K562 (cell line): ENCODE measurements around the gene ELOVL5. TPM values are rescaled to one million over a fixed set of nuclear protein-coding genes. Genes with fewer than 3 reads are reported as not detected.
"Not testable (repeated sequence)": the region's sequence is repeated elsewhere in the genome, so short reads cannot be mapped to it uniquely, and the experiment has no call there.

Source experiments
- ATAC-seq: fragments of 200-7000 bp; cut with Tn5 transposase; 3 replicates; pipeline ENCODE4 v1.9.1; 2020; ENCODE audit warnings: moderate library complexity
- BruUV-seq: library from RNA; stranded (reverse); fragments of 400-500 nt; replicated peaks from 2 replicates; lab custom pipeline; 2021; lab: Mats Ljungman, UMichigan
- CTCF ChIA-PET: fragments of 300-600 bp; formaldehyde crosslinking; extraction: SDS; loops from one replicate; lab custom pipeline; 2021; ENCODE audit warnings: low intra/inter-chr PET ratio; lab: Yijun Ruan, JAX
- POLR2A ChIA-PET: fragments of 300-600, 350-650 bp; sonication (Branson Sonifier 250); formaldehyde crosslinking; extraction: SDS; loops from one replicate; lab custom pipeline; 2021; ENCODE audit warnings: antibody characterized with exemption, inconsistent platforms; lab: Yijun Ruan, JAX
- DNase-seq, 4 experiments: peaks; one replicate each; pipeline versions ENCODE4 v3.0.0 to v3.0.0-alpha.2; 2011 to 2018; ENCODE audit warnings: low spot score in 3 of 4, mixed read lengths in 3 of 4; ENCODE audit errors: extremely low read depth in 1 of 4
- FAIRE-seq: peaks from 2 replicates; lab custom pipeline; 2011; peaks lifted over from hg19 to GRCh38; lab: Jason Lieb, UNC
- H2AFZ ChIP-seq: 2 replicates; pipeline ENCODE4 v1.6.0; 2011; ENCODE audit warnings: low read depth, low read length, control low read depth, inconsistent platforms
- H3K27ac ChIP-seq: fragments of 200-600 bp; 3 replicates; pipeline ENCODE4 v1.8.0; 2011; ENCODE audit warnings: low read depth, mild to moderate bottlenecking, control low read depth, inconsistent platforms, low read length, moderate library complexity, mixed read lengths; ENCODE audit errors: extremely low read depth
- H3K27me3 ChIP-seq, 2 experiments: fragments of 300-600 bp in 1 of 2; 2 replicates in 1 of 2; 3 replicates in 1 of 2; pipeline versions ENCODE4 v1.6.0 to v1.8.0; 2011; ENCODE audit warnings: inconsistent platforms in 2 of 2, low read length in 2 of 2, mild to moderate bottlenecking in 1 of 2, mixed read lengths in 1 of 2, moderate library complexity in 1 of 2; ENCODE audit not compliant: control insufficient read depth in 2 of 2, insufficient read depth in 2 of 2
- H3K36me3 ChIP-seq: fragments of 300-600 bp; 3 replicates; pipeline ENCODE4 v1.8.0; 2011; ENCODE audit warnings: mild to moderate bottlenecking, low read length, inconsistent platforms; ENCODE audit not compliant: control insufficient read depth, insufficient read depth
- H3K4me1 ChIP-seq, 2 experiments: fragments of 200-600 bp in 1 of 2; replicated peaks in 1 of 2; 2 replicates in 1 of 2; 3 replicates in 1 of 2; pipeline versions ENCODE4 v1.5.1 to v1.8.0; 2011; ENCODE audit warnings: inconsistent platforms in 2 of 2, low read length in 2 of 2, mild to moderate bottlenecking in 1 of 2, mixed read lengths in 1 of 2, moderate library complexity in 1 of 2; ENCODE audit not compliant: control insufficient read depth in 2 of 2, insufficient read depth in 2 of 2
- H3K4me2 ChIP-seq: 2 replicates; pipeline ENCODE4 v1.6.1; 2011; ENCODE audit warnings: low read length, control low read depth, inconsistent platforms, mixed read lengths; ENCODE audit not compliant: insufficient read depth
- H3K4me3 ChIP-seq: fragments of 200-600 bp; sonication (generic), shearing (Covaris generic); 2 replicates; pipeline ENCODE4 v1.5.1; 2016; ENCODE audit warnings: control low read depth, inconsistent platforms
- H3K79me2 ChIP-seq: fragments of 200-600 bp; 3 replicates; pipeline ENCODE4 v1.8.0; 2011; ENCODE audit warnings: low read length, inconsistent platforms; ENCODE audit not compliant: control insufficient read depth, insufficient read depth
- H3K9ac ChIP-seq, 2 experiments: 2 replicates each; pipeline versions ENCODE4 v1.6.0 to v1.6.1; 2011; ENCODE audit warnings: low read depth in 2 of 2, low read length in 2 of 2, control low read depth in 1 of 2, inconsistent platforms in 1 of 2, mild to moderate bottlenecking in 1 of 2, mixed read lengths in 1 of 2; ENCODE audit not compliant: insufficient read depth in 1 of 2
- H3K9me1 ChIP-seq: one replicate; pipeline ENCODE4 v1.6.0; 2011; ENCODE audit warnings: inconsistent platforms, mild to moderate bottlenecking, low read length, moderate library complexity; ENCODE audit not compliant: control insufficient read depth, insufficient read depth
- H3K9me3 ChIP-seq: replicated peaks from 2 replicates; pipeline ENCODE4 v1.5.1; 2011; ENCODE audit warnings: low read depth, low read length, inconsistent platforms; ENCODE audit not compliant: control insufficient read depth, insufficient read depth
- H4K20me1 ChIP-seq: replicated peaks from 2 replicates; pipeline ENCODE4 v1.6.1; 2011; ENCODE audit warnings: low read length, inconsistent platforms, mixed read lengths; ENCODE audit not compliant: control insufficient read depth, insufficient read depth
- CBX3 ChIP-seq, 2 experiments: IDR thresholded peaks; 1 replicate in 1 of 2; 2 replicates in 1 of 2; pipeline ENCODE4 v1.6.1; 2012; ENCODE audit warnings: inconsistent platforms in 2 of 2, low read length in 2 of 2, borderline replicate concordance in 1 of 2, control low read depth in 1 of 2
- EHMT2 ChIP-seq: fragments of 450-650 bp; IDR thresholded peaks from 2 replicates; pipeline ENCODE4 v1.6.1; 2018; ENCODE audit warnings: antibody characterized with exemption
- FOXP1 ChIP-seq: sonication (generic); formaldehyde crosslinking; IDR thresholded peaks from 2 replicates; pipeline ENCODE4 v1.8.0; 2022; ENCODE audit warnings: mild to moderate bottlenecking, missing genetic modification reagents
- PTBP1 ChIP-seq: fragments of 200-400 bp; formaldehyde crosslinking; IDR thresholded peaks from 2 replicates; pipeline ENCODE4 v1.6.1; 2017; ENCODE audit warnings: low read depth, low read length
- SIX5 ChIP-seq, 2 experiments: IDR thresholded peaks; 2 replicates each; pipeline ENCODE4 v1.6.1; 2011; ENCODE audit warnings: low read length in 2 of 2, borderline replicate concordance in 1 of 2, low read depth in 1 of 2, mild to moderate bottlenecking in 1 of 2, moderate library complexity in 1 of 2; ENCODE audit not compliant: insufficient read depth in 1 of 2
- SMARCA5 ChIP-seq: fragments of 450-650 bp; IDR thresholded peaks from 2 replicates; pipeline ENCODE4 v1.6.1; 2016
- TOE1 ChIP-seq, 2 experiments: fragments of 450-650 bp in 1 of 2; sonication (generic) in 1 of 2; formaldehyde crosslinking in 1 of 2; IDR thresholded peaks; 2 replicates each; pipeline versions ENCODE4 v1.7.1 to v1.8.0; 2016 to 2022; ENCODE audit warnings: borderline replicate concordance in 2 of 2, mild to moderate bottlenecking in 2 of 2, antibody characterized with exemption in 1 of 2, inconsistent platforms in 1 of 2, low read depth in 1 of 2, missing genetic modification reagents in 1 of 2, moderate library complexity in 1 of 2
- ZBTB43 ChIP-seq: sonication (generic); formaldehyde crosslinking; IDR thresholded peaks from 2 replicates; pipeline ENCODE4 v1.8.0; 2023; ENCODE audit warnings: mild to moderate bottlenecking, missing genetic modification reagents
- ZNF146 ChIP-seq: IDR thresholded peaks from one replicate; pipeline ENCODE4 v1.6.1; 2018; ENCODE audit warnings: missing compliant biosample characterization; ENCODE audit not compliant: unreplicated experiment
- WGBS: fragments of 100-300 bp; shearing (Covaris generic); methylation state at CpG from one replicate; pipeline ENCODE4 v1.1.6; 2016; ENCODE audit warnings: low coverage, mixed read lengths; ENCODE audit not compliant: insufficient coverage; ENCODE audit errors: missing lambda C conversion rate; 5-methylcytosine and 5-hydroxymethylcytosine counted together
- in situ Hi-C: fragments of 300-500 bp; cut with MboI; formaldehyde crosslinking; loops from 4 replicates; pipeline ENCODE4 v1.15.0; 2018; ENCODE audit warnings: inconsistent platforms, mixed read lengths
- intact Hi-C: fragments of 100-400 bp; cut with micrococcal nuclease; formaldehyde crosslinking; loops from 2 replicates; pipeline ENCODE4 v1.14.2; 2022
- polyA plus RNA-seq, 8 experiments: library from polyadenylated mRNA; depleted of rRNA in 4 of 8; stranded (reverse) in 5 of 8; unstranded in 3 of 8; fragments of >200 nt; fragmentation: Nextera tagmentation in 2 of 8; fragmentation: Illumina TruSeq in 1 of 8; extraction: Ambion mirVana in 2 of 8; extraction: Trizol in 1 of 8; gene quantifications; 2 replicates each; pipeline versions ENCODE4 v1.2.1 to v1.2.3, GENCODE V29; 2011 to 2014; ENCODE audit warnings: inconsistent platforms in 1 of 8, missing spikeins in 1 of 8
- total RNA-seq, 7 experiments: library from RNA; depleted of rRNA in 6 of 7; stranded (reverse); fragments of >200 nt in 6 of 7; fragmentation: Illumina TruSeq in 2 of 7; extraction: Trizol in 2 of 7; gene quantifications; 2 replicates each; pipeline versions ENCODE4 v1.2.1 to v1.2.3, GENCODE V29; 2011 to 2021; ENCODE audit warnings: low replicate concordance in 1 of 7
- TF ChIP-seq, protein P1 (sequence below): fragments of 450-650 bp; formaldehyde crosslinking; IDR thresholded peaks from 2 replicates; pipeline ENCODE4 v1.4.0; 2020; ENCODE audit warnings: mild to moderate bottlenecking, moderate library complexity
- TF ChIP-seq, protein P2 (sequence below): fragments of 450-650 bp; formaldehyde crosslinking; IDR thresholded peaks from 2 replicates; pipeline ENCODE4 v1.4.0; 2022; ENCODE audit warnings: mild to moderate bottlenecking, moderate library complexity

The ELOVL5 gene
- total and polyA plus RNA-seq, 9 of the 15 experiments (the other 6 are each of a cell fraction or from before 2014, with no cell fraction given), result 70.6 to 245 (median 132) TPM

DNA sequence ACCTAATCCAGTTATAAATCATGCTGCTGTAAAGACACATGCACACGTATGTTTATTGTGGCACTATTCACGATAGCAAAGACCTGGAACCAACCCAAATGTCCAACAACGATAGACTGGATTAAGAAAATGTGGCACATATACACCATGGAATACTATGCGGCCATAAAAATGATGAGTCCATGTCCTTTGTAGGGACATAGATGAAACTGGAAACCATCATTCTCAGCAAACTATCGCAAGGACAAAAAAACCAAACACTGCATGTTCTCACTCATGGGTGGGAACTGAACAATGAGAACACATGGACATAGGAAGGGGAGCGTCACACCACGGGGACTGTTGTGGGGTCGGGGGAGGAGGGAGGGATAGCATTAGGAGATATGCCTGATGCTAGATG is 31.5 kb downstream of the ELOVL5 start:
- intact Hi-C loops, DNase-seq, BruUV-seq, H3K36me3 ChIP-seq, H3K9me1 ChIP-seq, CTCF ChIA-PET, H3K27me3 ChIP-seq, H3K4me2 ChIP-seq, H2AFZ ChIP-seq, in situ Hi-C loops, H3K9ac ChIP-seq, FAIRE-seq, H4K20me1 ChIP-seq, H3K9me3 ChIP-seq, POLR2A ChIA-PET, ATAC-seq, H3K4me3 ChIP-seq, H3K27ac ChIP-seq: not testable (repeated sequence)
- Histone ChIP-seq H3K4me1 (peaks cover 16 to 43% of the 10 kb centered on the region in 2 experiments), H3K79me2 (peaks cover 97% of the 10 kb centered on the region)
- WGBS, result 54% methylated on average over 4 of the region's 8 CpGs
- TF ChIP-seq ZNF146, result peak; percentile 81
- 0 out of 2 replicates have a peak, but pooled peaks have one; percentile 14 for TF ChIP-seq EHMT2
- 0 out of 2 replicates have a peak, but pooled peaks have one; percentile 45 for TF ChIP-seq SMARCA5

- ATAC-seq (no peak), DNase-seq (no peak), FAIRE-seq (no peak)
- ChIA-PET CTCF (no interaction called here), POLR2A (interaction anchor here (0.6 kb wide), 1 partner anchor 36 kb away, joined by 3 read pairs; no protein-coding TSS in a partner anchor)
- no peaks in the 10 kb centered on the region for H3K9me3 ChIP-seq
- peaks cover 20 to 52% of the 10 kb centered on the region in 2 experiments for H3K4me1 ChIP-seq
- H3K4me2 ChIP-seq, result peak overlapping the region; percentile 15; the same call in 1 of the 2 replicates
- intact Hi-C loops, result no loop called here
- H4K20me1 ChIP-seq, result 0 out of 2 replicates have a peak, but pooled peaks cover 5% of the 10 kb centered on the region
- in situ Hi-C loops, result no loop called here
- no TSS peak for BruUV-seq
- peaks cover 6% of the 10 kb centered on the region for H3K9me1 ChIP-seq
- peaks cover 97% of the 10 kb centered on the region for H3K79me2 ChIP-seq
- no peak overlapping the region for H2AFZ ChIP-seq
- H3K9ac ChIP-seq, result peak overlapping the region in 1 of 2 experiments; percentile 50; a peak in 1 of 4 replicates
- no peak overlapping the region for H3K4me3 ChIP-seq
- no peaks in the 10 kb centered on the region for H3K27me3 ChIP-seq
- peaks cover 4% of the 10 kb centered on the region; the same call in 2 of the 3 replicates for H3K36me3 ChIP-seq
- peak overlapping the region; percentile 23; the same call in 1 of the 3 replicates for H3K27ac ChIP-seq
- TF ChIP-seq TOE1 (IDR thresholded peaks at IDR 0.05; ENCODE audit: borderline replicate concordance), result no peak
- TF ChIP-seq TOE1 (CRISPR knock-in tag; IDR thresholded peaks at IDR 0.05; ENCODE audit: borderline replicate concordance, low read depth), result no peak
- TF ChIP-seq ZBTB43 (CRISPR knock-in tag), result no peak
- TF ChIP-seq, protein P1, sequence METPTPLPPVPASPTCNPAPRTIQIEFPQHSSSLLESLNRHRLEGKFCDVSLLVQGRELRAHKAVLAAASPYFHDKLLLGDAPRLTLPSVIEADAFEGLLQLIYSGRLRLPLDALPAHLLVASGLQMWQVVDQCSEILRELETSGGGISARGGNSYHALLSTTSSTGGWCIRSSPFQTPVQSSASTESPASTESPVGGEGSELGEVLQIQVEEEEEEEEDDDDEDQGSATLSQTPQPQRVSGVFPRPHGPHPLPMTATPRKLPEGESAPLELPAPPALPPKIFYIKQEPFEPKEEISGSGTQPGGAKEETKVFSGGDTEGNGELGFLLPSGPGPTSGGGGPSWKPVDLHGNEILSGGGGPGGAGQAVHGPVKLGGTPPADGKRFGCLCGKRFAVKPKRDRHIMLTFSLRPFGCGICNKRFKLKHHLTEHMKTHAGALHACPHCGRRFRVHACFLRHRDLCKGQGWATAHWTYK (CRISPR knock-in tag), result no peak
- no peak for TF ChIP-seq PTBP1
- TF ChIP-seq, protein P2, sequence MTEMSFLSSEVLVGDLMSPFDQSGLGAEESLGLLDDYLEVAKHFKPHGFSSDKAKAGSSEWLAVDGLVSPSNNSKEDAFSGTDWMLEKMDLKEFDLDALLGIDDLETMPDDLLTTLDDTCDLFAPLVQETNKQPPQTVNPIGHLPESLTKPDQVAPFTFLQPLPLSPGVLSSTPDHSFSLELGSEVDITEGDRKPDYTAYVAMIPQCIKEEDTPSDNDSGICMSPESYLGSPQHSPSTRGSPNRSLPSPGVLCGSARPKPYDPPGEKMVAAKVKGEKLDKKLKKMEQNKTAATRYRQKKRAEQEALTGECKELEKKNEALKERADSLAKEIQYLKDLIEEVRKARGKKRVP (CRISPR knock-in tag), result no peak
- no peak for TF ChIP-seq SIX5 (IDR thresholded peaks at IDR 0.05; ENCODE audit: borderline replicate concordance in 1 of 2, insufficient read depth in 1 of 2, low read depth in 1 of 2, low read length in 2 of 2)
- no peak for TF ChIP-seq FOXP1 (CRISPR knock-in tag)
- TF ChIP-seq CBX3 (IDR thresholded peaks at IDR 0.05; ENCODE audit: borderline replicate concordance in 1 of 2, low read length in 2 of 2), result no peak
Observed at GRCh38 chr6:53316142-53316541, 32.6 kb downstream of the ELOVL5 start.
